T-helper 1 cell treated with Interleukin-12 subunit alpha and Interleukin-12 subunit beta and Interleukin-4 antibody, amounts not matched to agents 30 μg/mL and 1 μg/mL, for 36 hours (primary cell): ENCODE data around the gene KIF16B.
"Not testable (repeated sequence)": the region's sequence is repeated elsewhere in the genome, so short reads cannot be mapped to it uniquely, and the experiment has no call there.

Experiments used
- H3K27ac Mint-ChIP-seq: one replicate; pipeline ENCODE4 v1.8.0; 2021; ENCODE audit warnings: mild to moderate bottlenecking, mixed read lengths
- H3K27me3 Mint-ChIP-seq: one replicate; pipeline ENCODE4 v1.8.0; 2021; ENCODE audit warnings: low read depth, mixed read lengths
- H3K36me3 Mint-ChIP-seq: one replicate; pipeline ENCODE4 v1.8.0; 2021; ENCODE audit warnings: low read depth, mixed read lengths
- H3K4me1 Mint-ChIP-seq: one replicate; pipeline ENCODE4 v1.8.0; 2021; ENCODE audit warnings: low read depth, mixed read lengths
- H3K4me3 Mint-ChIP-seq: one replicate; pipeline ENCODE4 v1.8.0; 2021; ENCODE audit warnings: mild to moderate bottlenecking, moderate library complexity, mixed read lengths
- H3K9me3 Mint-ChIP-seq: one replicate; pipeline ENCODE4 v1.8.0; 2021; ENCODE audit warnings: mixed read lengths

KIF16B gene

GRCh38 chr20:16576219-16576618 is 3.0 kb upstream of the KIF16B start:
- Mint-ChIP-seq H3K27me3 (peaks cover 4% of the 10 kb centered on the region), H3K4me3 (no peak overlapping the region), H3K36me3 (no peaks in the 10 kb centered on the region), H3K9me3 (no peaks in the 10 kb centered on the region), H3K4me1 (peaks cover 20% of the 10 kb centered on the region), H3K27ac (no peak overlapping the region)

- H3K36me3 Mint-ChIP-seq, result no peaks in the 10 kb centered on the region
- H3K4me3 Mint-ChIP-seq, result peak overlapping the region; percentile 84
- no peaks in the 10 kb centered on the region for H3K27me3 Mint-ChIP-seq
- H3K4me1 Mint-ChIP-seq, result peaks cover 26% of the 10 kb centered on the region
- peak overlapping the region; percentile 63 for H3K27ac Mint-ChIP-seq
- H3K9me3 Mint-ChIP-seq, result no peaks in the 10 kb centered on the region
Measured at GRCh38 chr20:16575390-16576140, 2.3 kb upstream of the KIF16B start.

- Mint-ChIP-seq H3K27ac (peak overlapping the region; percentile 63), H3K4me1 (peaks cover 26% of the 10 kb centered on the region), H3K4me3 (peak overlapping the region; percentile 84), H3K9me3 (no peaks in the 10 kb centered on the region), H3K27me3 (no peaks in the 10 kb centered on the region), H3K36me3 (no peaks in the 10 kb centered on the region)
Measured at GRCh38 chr20:16574656-16575355, 1.6 kb upstream of the KIF16B start.

- H3K9me3 Mint-ChIP-seq, result no peaks in the 10 kb centered on the region
- H3K27ac Mint-ChIP-seq, result no peak overlapping the region
- H3K4me3 Mint-ChIP-seq, result no peak overlapping the region
- peaks cover 26% of the 10 kb centered on the region for H3K4me1 Mint-ChIP-seq
- no peaks in the 10 kb centered on the region for H3K36me3 Mint-ChIP-seq
- H3K27me3 Mint-ChIP-seq, result no peaks in the 10 kb centered on the region
Measured at GRCh38 chr20:16571333-16571732, 1.9 kb downstream of the KIF16B start.

- no peaks in the 10 kb centered on the region for H3K9me3 Mint-ChIP-seq
Measured at GRCh38 chr20:16569246-16570153, 3.7 kb downstream of the KIF16B start.

GRCh38 chr20:16566080-16566479 is 7.2 kb downstream of the KIF16B start:
- Mint-ChIP-seq H3K9me3 (no peaks in the 10 kb centered on the region), H3K4me1 (peaks cover 8% of the 10 kb centered on the region), H3K36me3 (no peaks in the 10 kb centered on the region), H3K4me3 (no peak overlapping the region), H3K27ac (no peak overlapping the region), H3K27me3 (no peaks in the 10 kb centered on the region)

More at GRCh38 chr20:16569246-16570153, 3.7 kb downstream of the KIF16B start:
- Mint-ChIP-seq H3K27ac (no peak overlapping the region), H3K4me1 (peaks cover 21% of the 10 kb centered on the region), H3K4me3 (no peak overlapping the region), H3K36me3 (no peaks in the 10 kb centered on the region), H3K27me3 (no peaks in the 10 kb centered on the region)

- not testable (repeated sequence) for H3K9me3 Mint-ChIP-seq, H3K36me3 Mint-ChIP-seq, H3K27ac Mint-ChIP-seq, H3K4me3 Mint-ChIP-seq, H3K27me3 Mint-ChIP-seq, H3K4me1 Mint-ChIP-seq
Measured at GRCh38 chr20:16564079-16564478, 9.2 kb downstream of the KIF16B start.

GRCh38 chr20:16563066-16563806 is 10.0 kb downstream of the KIF16B start:
- Mint-ChIP-seq H3K4me1 (peaks cover 4% of the 10 kb centered on the region), H3K27me3 (no peaks in the 10 kb centered on the region), H3K9me3 (no peaks in the 10 kb centered on the region), H3K36me3 (no peaks in the 10 kb centered on the region), H3K4me3 (no peak overlapping the region), H3K27ac (no peak overlapping the region)

GRCh38 chr20:16562259-16562658 is 11.0 kb downstream of the KIF16B start:
- Mint-ChIP-seq H3K36me3 (no peaks in the 10 kb centered on the region), H3K9me3 (no peaks in the 10 kb centered on the region), H3K27ac (no peak overlapping the region), H3K27me3 (no peaks in the 10 kb centered on the region), H3K4me1 (peaks cover 4% of the 10 kb centered on the region), H3K4me3 (no peak overlapping the region)

- peaks cover 4% of the 10 kb centered on the region for H3K4me1 Mint-ChIP-seq
- H3K27me3 Mint-ChIP-seq, result no peaks in the 10 kb centered on the region
- H3K36me3 Mint-ChIP-seq, result no peaks in the 10 kb centered on the region
- no peak overlapping the region for H3K4me3 Mint-ChIP-seq
- no peaks in the 10 kb centered on the region for H3K9me3 Mint-ChIP-seq
- H3K27ac Mint-ChIP-seq, result no peak overlapping the region
Measured at GRCh38 chr20:16560661-16561060, 12.6 kb downstream of the KIF16B start.

GRCh38 chr20:16560216-16560615 is 13.0 kb downstream of the KIF16B start:
- H3K9me3 Mint-ChIP-seq, result no peaks in the 10 kb centered on the region
- peaks cover 3% of the 10 kb centered on the region for H3K4me1 Mint-ChIP-seq
- no peak overlapping the region for H3K4me3 Mint-ChIP-seq
- no peak overlapping the region for H3K27ac Mint-ChIP-seq
- no peaks in the 10 kb centered on the region for H3K27me3 Mint-ChIP-seq
- no peaks in the 10 kb centered on the region for H3K36me3 Mint-ChIP-seq

GRCh38 chr20:16556301-16556700 is 16.9 kb downstream of the KIF16B start:
- Mint-ChIP-seq H3K4me3 (no peak overlapping the region), H3K9me3 (no peaks in the 10 kb centered on the region), H3K27me3 (no peaks in the 10 kb centered on the region), H3K36me3 (no peaks in the 10 kb centered on the region), H3K27ac (no peak overlapping the region), H3K4me1 (peaks cover 6% of the 10 kb centered on the region)

GRCh38 chr20:16555754-16556153 is 17.5 kb downstream of the KIF16B start:
- H3K4me3 Mint-ChIP-seq, result no peak overlapping the region
- no peak overlapping the region for H3K27ac Mint-ChIP-seq
- H3K36me3 Mint-ChIP-seq, result no peaks in the 10 kb centered on the region
- H3K4me1 Mint-ChIP-seq, result peaks cover 6% of the 10 kb centered on the region
- no peaks in the 10 kb centered on the region for H3K9me3 Mint-ChIP-seq
- no peaks in the 10 kb centered on the region for H3K27me3 Mint-ChIP-seq
